GM12878 (cell line): ENCODE data around the gene SNAI3. TPM values are rescaled to one million over a fixed set of nuclear protein-coding genes. Genes with fewer than 3 reads are reported as not detected.

ENCODE experiments used
- ATAC-seq: fragments of 200-7000 bp; cut with Tn5 transposase; 3 replicates; pipeline ENCODE4 v1.9.1; 2020; ENCODE audit warnings: mild to moderate bottlenecking, moderate library complexity
- BruUV-seq: library from RNA; stranded (reverse); fragments of 400-500 nt; replicated peaks from 2 replicates; lab custom pipeline; 2021; lab: Mats Ljungman, UMichigan
- CTCF ChIA-PET: fragments of 300-600 bp; sonication (Branson Sonifier 250); formaldehyde crosslinking; extraction: SDS; loops from one replicate; lab custom pipeline; 2021; ENCODE audit warnings: inconsistent platforms; lab: Yijun Ruan, JAX
- POLR2A ChIA-PET: fragments of 350-600 bp; formaldehyde crosslinking; extraction: SDS; loops from one replicate; lab custom pipeline; 2021; ENCODE audit warnings: inconsistent platforms; lab: Charles Lee
- RAD21 ChIA-PET: fragments of 300-600 bp; sonication (Branson Sonifier 250); formaldehyde crosslinking; loops from one replicate; lab custom pipeline; 2023; ENCODE audit warnings: antibody characterized with exemption; ENCODE audit not compliant: unreplicated experiment; lab: Charles Lee
- SMC1A ChIA-PET: fragments of 300-600 bp; sonication (Branson Sonifier 250); formaldehyde crosslinking; loops from one replicate; lab custom pipeline; 2023; ENCODE audit not compliant: unreplicated experiment, uncharacterized antibody; lab: Charles Lee
- DNase-seq: peaks from one replicate; pipeline ENCODE4 v3.0.0-alpha.2; 2011; ENCODE audit warnings: low read depth, low spot score
- FAIRE-seq: peaks from 3 replicates; lab custom pipeline; 2011; peaks lifted over from hg19 to GRCh38; lab: Jason Lieb, UNC
- H2AFZ ChIP-seq: 2 replicates; pipeline ENCODE4 v1.6.0; 2011; ENCODE audit warnings: low read depth, low read length, control low read depth; ENCODE audit not compliant: control insufficient read depth
- H3K27ac ChIP-seq: 2 replicates; pipeline ENCODE4 v1.5.1; 2011; ENCODE audit warnings: control low read depth; ENCODE audit not compliant: control insufficient read depth, insufficient read depth
- H3K27me3 ChIP-seq, 2 experiments: replicated peaks in 1 of 2; 2 replicates each; pipeline versions ENCODE4 v1.6.0 to v1.6.1; 2011; ENCODE audit warnings: low read length in 1 of 2; ENCODE audit not compliant: control insufficient read depth in 2 of 2, insufficient read depth in 2 of 2
- H3K36me3 ChIP-seq, 2 experiments: 2 replicates each; pipeline ENCODE4 v1.5.1; 2011; ENCODE audit warnings: low read length in 1 of 2; ENCODE audit not compliant: control insufficient read depth in 2 of 2, insufficient read depth in 2 of 2
- H3K4me1 ChIP-seq: 2 replicates; pipeline ENCODE4 v1.6.1; 2011; ENCODE audit warnings: mild to moderate bottlenecking, low read length, moderate library complexity, mixed read lengths; ENCODE audit not compliant: control insufficient read depth, insufficient read depth
- H3K4me2 ChIP-seq: 2 replicates; pipeline ENCODE4 v1.6.0; 2011; ENCODE audit warnings: control low read depth; ENCODE audit not compliant: control insufficient read depth, insufficient read depth
- H3K4me3 ChIP-seq: fragments of 200-600 bp; sonication (generic); 2 replicates; pipeline ENCODE4 v1.5.1; 2016
- H3K79me2 ChIP-seq: 2 replicates; pipeline ENCODE4 v1.6.0; 2011; ENCODE audit warnings: low read length; ENCODE audit not compliant: control insufficient read depth, insufficient read depth
- H3K9ac ChIP-seq: 2 replicates; pipeline ENCODE4 v1.8.0; 2011; ENCODE audit warnings: low read length, control low read depth, mixed read lengths; ENCODE audit not compliant: control insufficient read depth, insufficient read depth
- H3K9me3 ChIP-seq: replicated peaks from 3 replicates; pipeline ENCODE4 v1.5.1; 2011; ENCODE audit warnings: mild to moderate bottlenecking, low read length; ENCODE audit not compliant: control insufficient read depth, insufficient read depth
- H4K20me1 ChIP-seq: 2 replicates; pipeline ENCODE4 v1.6.0; 2011; ENCODE audit not compliant: control insufficient read depth, insufficient read depth
- BHLHE40 ChIP-seq, 2 experiments: fragments of 450-650 bp in 1 of 2; IDR thresholded peaks; 2 replicates each; pipeline ENCODE4 v1.6.1; 2011 to 2017; ENCODE audit warnings: low read depth in 2 of 2, borderline replicate concordance in 1 of 2, improper control_type of control experiment in 1 of 2, low read length in 1 of 2, mild to moderate bottlenecking in 1 of 2
- CHD2 ChIP-seq: IDR thresholded peaks from 2 replicates; pipeline ENCODE4 v1.6.1; 2011; ENCODE audit warnings: low read depth, low read length, improper control_type of control experiment, borderline replicate concordance
- EP300 ChIP-seq, 2 experiments: fragments of 150-350 bp in 1 of 2; IDR thresholded peaks; 2 replicates each; pipeline ENCODE4 v1.6.1; 2011 to 2012; ENCODE audit warnings: low read depth in 2 of 2, low read length in 2 of 2, borderline replicate concordance in 1 of 2, improper control_type of control experiment in 1 of 2, inconsistent platforms in 1 of 2; ENCODE audit not compliant: control insufficient read depth in 1 of 2
- GABPA ChIP-seq: IDR thresholded peaks from 2 replicates; pipeline ENCODE4 v1.6.1; 2014; ENCODE audit warnings: antibody characterized with exemption, low read depth, mild to moderate bottlenecking, inconsistent platforms
- HDAC2 ChIP-seq: fragments of 200-600 bp; sonication (generic); IDR thresholded peaks from 2 replicates; pipeline ENCODE4 v1.6.1; 2017
- PAX5 ChIP-seq: IDR thresholded peaks from 2 replicates; pipeline ENCODE4 v1.6.1; 2011; ENCODE audit warnings: low read depth, low read length, borderline replicate concordance
- RAD51 ChIP-seq: fragments of 450-650 bp; IDR thresholded peaks from 2 replicates; pipeline ENCODE4 v1.6.1; 2016; ENCODE audit warnings: moderate library complexity, mild to moderate bottlenecking, inconsistent platforms
- STAT1 ChIP-seq: fragments of 450-650 bp; conservative IDR thresholded peaks from 2 replicates; pipeline ENCODE4 v1.6.1; 2014; ENCODE audit warnings: antibody characterized with exemption, mild to moderate bottlenecking
- TCF3 ChIP-seq: IDR thresholded peaks from 2 replicates; pipeline ENCODE4 v1.6.1; 2012; ENCODE audit warnings: low read depth, mild to moderate bottlenecking, low read length, borderline replicate concordance; ENCODE audit not compliant: insufficient read depth
- whole genome bisulfite sequencing: methylation state at CpG from one replicate; pipeline ENCODE4 v1.1.6; 2016; ENCODE audit warnings: low lambda C conversion rate; ENCODE audit not compliant: insufficient replicate concordance, insufficient coverage; ENCODE audit errors: missing lambda C conversion rate; 5-methylcytosine and 5-hydroxymethylcytosine counted together
- in situ Hi-C: fragments of 300-500 bp; cut with MboI; formaldehyde crosslinking; loops from 9 replicates; pipeline ENCODE4 v1.14.3; 2018; ENCODE audit warnings: mixed read lengths
- intact Hi-C: fragments of 100-400 bp; cut with micrococcal nuclease; formaldehyde crosslinking; loops from one replicate; pipeline ENCODE4 v1.14.2; 2022; ENCODE audit not compliant: unreplicated experiment
- polyA plus RNA-seq, 11 experiments: library from polyadenylated mRNA; depleted of rRNA in 4 of 11; unstranded in 6 of 11; stranded (reverse) in 5 of 11; fragments of >200 nt; fragmentation: Nextera tagmentation in 4 of 11; fragmentation: Illumina TruSeq in 1 of 11; extraction: Ambion mirVana in 4 of 11; extraction: Trizol in 1 of 11; gene quantifications; 1 replicate in 1 of 11; 2 replicates in 10 of 11; pipeline versions ENCODE4 v1.2.1 to v1.2.3, GENCODE V29; 2011 to 2016; ENCODE audit warnings: inconsistent platforms in 2 of 11, missing spikeins in 2 of 11, low read depth in 1 of 11
- total RNA-seq, 4 experiments: library from RNA; depleted of rRNA in 3 of 4; stranded (reverse); fragments of >200 nt in 3 of 4; fragmentation: Illumina TruSeq in 1 of 4; extraction: Trizol in 1 of 4; gene quantifications; 2 replicates each; pipeline versions ENCODE4 v1.2.1 to v1.2.3, GENCODE V29; 2013 to 2021
- TF ChIP-seq, protein P1 (sequence below): IDR thresholded peaks from 2 replicates; pipeline ENCODE4 v1.6.1; 2011; ENCODE audit warnings: borderline replicate concordance, low read depth, mild to moderate bottlenecking, moderate library complexity, low read length; ENCODE audit not compliant: insufficient read depth, poor library complexity, severe bottlenecking
- TF ChIP-seq, protein P2 (sequence below): fragments of 450-650 bp; formaldehyde crosslinking; IDR thresholded peaks from 2 replicates; pipeline ENCODE4 v1.5.0; 2022; ENCODE audit warnings: mild to moderate bottlenecking, missing genetic modification characterization
- TF ChIP-seq, protein P3 (sequence below): fragments of 450-650 bp; IDR thresholded peaks from 2 replicates; pipeline ENCODE4 v1.6.1; 2018; ENCODE audit warnings: borderline replicate concordance, mild to moderate bottlenecking; ENCODE audit not compliant: partially characterized antibody

SNAI3 gene
- total and polyA plus RNA-seq, 10 of the 15 experiments (the other 5 are each of a cell fraction or from before 2014, with no cell fraction given), result 0.21 to 7.4 (median 3.0) TPM

DNA sequence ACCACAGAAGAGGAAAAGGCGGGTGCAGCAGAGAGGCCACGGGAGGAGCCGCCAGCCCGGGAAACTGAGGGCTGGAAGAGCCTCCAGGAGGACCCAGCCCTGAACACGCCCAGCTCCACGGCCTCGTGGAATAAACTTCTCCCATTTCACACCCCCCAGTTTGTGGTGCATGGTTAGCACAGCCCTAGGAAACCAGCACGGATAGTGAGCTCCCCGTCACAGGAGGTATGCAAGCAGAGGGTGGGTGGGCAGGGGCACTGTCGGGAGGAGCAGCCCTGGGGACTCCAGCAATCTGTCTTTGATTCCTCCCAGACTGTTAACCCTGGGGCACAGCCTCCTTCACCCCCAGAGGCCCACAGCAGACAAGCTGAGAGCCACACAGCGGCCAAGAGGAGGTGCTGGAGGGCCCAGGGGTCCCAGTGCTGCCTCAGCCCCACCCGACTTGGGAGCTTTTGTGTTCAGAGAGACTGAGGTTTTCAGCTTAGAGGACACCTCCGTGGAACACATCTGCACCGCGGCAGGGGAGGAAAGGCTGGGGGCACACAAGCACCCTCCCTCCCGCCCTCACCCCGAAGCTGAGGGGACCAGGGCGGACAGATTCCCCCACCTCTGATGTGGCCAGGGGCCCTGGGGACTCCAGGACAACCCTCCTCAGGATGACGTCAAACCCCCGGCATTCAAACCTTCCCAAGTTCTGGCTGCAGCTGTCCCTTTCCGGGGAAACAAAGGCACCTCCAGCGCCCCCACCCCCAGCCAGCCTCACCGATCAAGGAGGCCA lies 49.6 kb downstream of the SNAI3 start (continued):
- TF ChIP-seq EP300 (IDR thresholded peaks at IDR 0.05; ENCODE audit: borderline replicate concordance in 1 of 2, control insufficient read depth in 1 of 2, low read depth in 2 of 2, low read length in 2 of 2), result no peak
- TF ChIP-seq, protein P1, sequence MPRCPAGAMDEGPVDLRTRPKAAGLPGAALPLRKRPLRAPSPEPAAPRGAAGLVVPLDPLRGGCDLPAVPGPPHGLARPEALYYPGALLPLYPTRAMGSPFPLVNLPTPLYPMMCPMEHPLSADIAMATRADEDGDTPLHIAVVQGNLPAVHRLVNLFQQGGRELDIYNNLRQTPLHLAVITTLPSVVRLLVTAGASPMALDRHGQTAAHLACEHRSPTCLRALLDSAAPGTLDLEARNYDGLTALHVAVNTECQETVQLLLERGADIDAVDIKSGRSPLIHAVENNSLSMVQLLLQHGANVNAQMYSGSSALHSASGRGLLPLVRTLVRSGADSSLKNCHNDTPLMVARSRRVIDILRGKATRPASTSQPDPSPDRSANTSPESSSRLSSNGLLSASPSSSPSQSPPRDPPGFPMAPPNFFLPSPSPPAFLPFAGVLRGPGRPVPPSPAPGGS, result no peak
- TF ChIP-seq, protein P2, sequence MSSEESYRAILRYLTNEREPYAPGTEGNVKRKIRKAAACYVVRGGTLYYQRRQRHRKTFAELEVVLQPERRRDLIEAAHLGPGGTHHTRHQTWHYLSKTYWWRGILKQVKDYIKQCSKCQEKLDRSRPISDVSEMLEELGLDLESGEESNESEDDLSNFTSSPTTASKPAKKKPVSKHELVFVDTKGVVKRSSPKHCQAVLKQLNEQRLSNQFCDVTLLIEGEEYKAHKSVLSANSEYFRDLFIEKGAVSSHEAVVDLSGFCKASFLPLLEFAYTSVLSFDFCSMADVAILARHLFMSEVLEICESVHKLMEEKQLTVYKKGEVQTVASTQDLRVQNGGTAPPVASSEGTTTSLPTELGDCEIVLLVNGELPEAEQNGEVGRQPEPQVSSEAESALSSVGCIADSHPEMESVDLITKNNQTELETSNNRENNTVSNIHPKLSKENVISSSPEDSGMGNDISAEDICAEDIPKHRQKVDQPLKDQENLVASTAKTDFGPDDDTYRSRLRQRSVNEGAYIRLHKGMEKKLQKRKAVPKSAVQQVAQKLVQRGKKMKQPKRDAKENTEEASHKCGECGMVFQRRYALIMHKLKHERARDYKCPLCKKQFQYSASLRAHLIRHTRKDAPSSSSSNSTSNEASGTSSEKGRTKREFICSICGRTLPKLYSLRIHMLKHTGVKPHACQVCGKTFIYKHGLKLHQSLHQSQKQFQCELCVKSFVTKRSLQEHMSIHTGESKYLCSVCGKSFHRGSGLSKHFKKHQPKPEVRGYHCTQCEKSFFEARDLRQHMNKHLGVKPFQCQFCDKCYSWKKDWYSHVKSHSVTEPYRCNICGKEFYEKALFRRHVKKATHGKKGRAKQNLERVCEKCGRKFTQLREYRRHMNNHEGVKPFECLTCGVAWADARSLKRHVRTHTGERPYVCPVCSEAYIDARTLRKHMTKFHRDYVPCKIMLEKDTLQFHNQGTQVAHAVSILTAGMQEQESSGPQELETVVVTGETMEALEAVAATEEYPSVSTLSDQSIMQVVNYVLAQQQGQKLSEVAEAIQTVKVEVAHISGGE, result no peak

DNA sequence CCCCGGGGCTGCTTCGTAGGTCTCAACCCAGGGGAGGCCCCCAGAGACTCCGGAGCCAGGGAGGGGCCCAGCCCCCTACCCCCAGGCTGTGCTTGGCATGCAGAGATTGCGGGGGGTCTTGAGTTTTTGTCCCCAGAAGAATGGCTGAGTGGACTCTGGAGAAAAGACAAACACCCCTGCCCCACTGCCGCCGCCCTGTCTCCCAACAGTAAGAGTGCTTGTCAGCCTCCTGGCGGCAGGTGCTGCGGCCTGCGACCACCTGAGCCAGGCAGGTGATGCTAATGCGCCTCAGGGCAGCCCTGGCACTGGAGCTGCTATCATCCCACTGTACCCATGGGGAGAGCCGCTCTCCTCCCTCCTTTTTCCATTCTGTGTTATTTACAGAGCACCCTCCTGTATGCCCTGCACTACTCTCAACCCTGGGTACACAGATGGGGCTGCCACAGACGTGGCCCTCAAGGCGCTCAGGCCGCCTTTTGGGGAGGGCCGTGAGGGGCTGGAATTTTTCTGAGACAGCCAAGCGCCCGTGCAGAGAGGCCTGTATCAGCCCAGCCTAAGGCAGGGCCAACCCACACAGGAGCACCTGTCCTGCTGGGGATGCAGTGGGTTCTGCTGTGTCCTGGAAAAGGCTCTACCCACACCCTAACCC lies 50.5 kb downstream of the SNAI3 start:
- SMC1A ChIA-PET, result interaction anchor here (0.8 to 1.1 kb wide), 2 partner anchors 25 to 44 kb away, joined by 3 to 4 read pairs; no protein-coding TSS in a partner anchor
- Histone ChIP-seq H3K9me3 (no peaks in the 10 kb centered on the region; the same call in 2 of the 3 replicates), H3K27me3 (peaks cover 13 to 18% of the 10 kb centered on the region in 2 experiments), H3K27ac (no peak overlapping the region), H3K79me2 (no peaks in the 10 kb centered on the region), H2AFZ (no peak overlapping the region), H3K4me2 (no peak overlapping the region; the same call in 1 of the 2 replicates), H4K20me1 (no peaks in the 10 kb centered on the region; the same call in 1 of the 2 replicates), H3K36me3 (peaks cover 0 to 10% of the 10 kb centered on the region in 2 experiments; a peak in 2 of 4 replicates), H3K4me1 (peaks cover 31% of the 10 kb centered on the region), H3K4me3 (no peak overlapping the region), H3K9ac (no peak overlapping the region)
- ATAC-seq (no peak), DNase-seq (no peak), FAIRE-seq (no peak)
- 57% methylated on average over 17 of the region's 17 CpGs for WGBS
- no TSS peak for BruUV-seq
- POLR2A ChIA-PET, result interaction anchor here (1.3 kb wide), 1 partner anchor 14 kb away, joined by 4 read pairs; no protein-coding TSS in a partner anchor
- RAD21 ChIA-PET, result interaction anchor here (1.2 kb wide), 1 partner anchor 44 kb away, joined by 4 read pairs; no protein-coding TSS in a partner anchor
- intact Hi-C loops, result no loop called here
- CTCF ChIA-PET, result no interaction called here
- in situ Hi-C loops, result no loop called here
- TF ChIP-seq PAX5 (no peak), STAT1 (no peak), GABPA (no peak), HDAC2 (no peak), CHD2 (no peak), BHLHE40 (IDR thresholded peaks at IDR 0.05; ENCODE audit: borderline replicate concordance in 1 of 2, low read depth in 2 of 2, low read length in 1 of 2) (no peak), TCF3 (no peak), RAD51 (no peak)
- TF ChIP-seq, protein P3, sequence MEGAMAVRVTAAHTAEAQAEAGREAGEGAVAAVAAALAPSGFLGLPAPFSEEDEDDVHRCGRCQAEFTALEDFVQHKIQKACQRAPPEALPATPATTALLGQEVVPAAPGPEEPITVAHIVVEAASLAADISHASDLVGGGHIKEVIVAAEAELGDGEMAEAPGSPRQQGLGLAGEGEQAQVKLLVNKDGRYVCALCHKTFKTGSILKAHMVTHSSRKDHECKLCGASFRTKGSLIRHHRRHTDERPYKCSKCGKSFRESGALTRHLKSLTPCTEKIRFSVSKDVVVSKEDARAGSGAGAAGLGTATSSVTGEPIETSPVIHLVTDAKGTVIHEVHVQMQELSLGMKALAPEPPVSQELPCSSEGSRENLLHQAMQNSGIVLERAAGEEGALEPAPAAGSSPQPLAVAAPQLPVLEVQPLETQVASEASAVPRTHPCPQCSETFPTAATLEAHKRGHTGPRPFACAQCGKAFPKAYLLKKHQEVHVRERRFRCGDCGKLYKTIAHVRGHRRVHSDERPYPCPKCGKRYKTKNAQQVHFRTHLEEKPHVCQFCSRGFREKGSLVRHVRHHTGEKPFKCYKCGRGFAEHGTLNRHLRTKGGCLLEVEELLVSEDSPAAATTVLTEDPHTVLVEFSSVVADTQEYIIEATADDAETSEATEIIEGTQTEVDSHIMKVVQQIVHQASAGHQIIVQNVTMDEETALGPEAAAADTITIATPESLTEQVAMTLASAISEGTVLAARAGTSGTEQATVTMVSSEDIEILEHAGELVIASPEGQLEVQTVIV, result no peak
